ENCODE data around the gene RPS6KB2.
"Not testable (repeated sequence)": the region's sequence is repeated elsewhere in the genome, so short reads cannot be mapped to it uniquely, and the experiment has no call there.

Gene RPS6KB2

GRCh38 chr11:67466962-67467771 lies 38.9 kb downstream of the RPS6KB2 start:
- DNase-seq (ENCODE audit: low spot score), result no peak

DNA sequence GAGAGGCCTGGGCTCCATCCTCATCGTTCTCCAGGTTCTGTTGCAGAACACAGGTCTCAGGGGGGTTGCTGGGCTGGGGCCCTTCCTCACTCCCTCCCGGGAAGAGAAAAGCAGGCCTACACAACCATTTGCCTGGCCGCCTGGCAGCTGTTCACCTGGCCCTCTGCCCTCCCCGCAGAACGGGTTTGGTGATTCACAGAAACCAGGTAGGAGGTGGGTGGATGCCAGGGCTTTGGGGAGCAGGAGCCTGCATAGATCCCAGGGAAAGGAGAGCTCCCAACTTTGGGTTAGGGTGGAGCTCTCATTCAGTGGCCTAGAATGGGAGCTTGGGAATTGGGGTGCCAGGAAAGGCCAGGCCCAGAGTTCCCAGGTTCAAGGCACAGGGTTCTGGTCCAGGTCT lies 39.8 kb downstream of the RPS6KB2 start:
- no peak for DNase-seq (ENCODE audit: low spot score)

- DNase-seq (ENCODE audit: low spot score), result no peak
Observed at GRCh38 chr11:67468456-67468758, 40.1 kb downstream of the RPS6KB2 start.

GRCh38 chr11:67468759-67469507 lies 40.6 kb downstream of the RPS6KB2 start, which contains the start of gene TMEM134:
Gene TMEM134, minus strand, starts transcription at chr11:67469251. Its CDS starts 59 bp downstream, at chr11:67469192.
- DNase-seq (ENCODE audit: low spot score), result peak; percentile 93

DNA sequence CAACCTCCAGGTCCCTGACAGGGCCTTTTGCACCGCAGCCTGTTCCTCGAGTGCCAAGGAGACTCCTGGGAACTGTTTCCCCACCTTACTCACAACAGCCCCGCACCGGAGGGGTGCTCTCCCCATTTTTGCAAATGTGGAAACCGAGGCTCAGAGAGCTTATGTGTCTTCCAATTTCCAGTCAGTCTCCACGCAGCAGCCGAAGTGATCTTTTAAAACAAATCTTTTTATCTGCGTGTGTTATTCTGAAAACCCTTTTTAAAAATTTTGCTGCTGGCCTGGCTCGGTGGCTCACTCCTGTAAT lies 41.2 kb downstream of the RPS6KB2 start:
- DNase-seq (ENCODE audit: low spot score), result no peak

- no peak for DNase-seq (ENCODE audit: low spot score)
Observed at GRCh38 chr11:67470337-67471002, 42.2 kb downstream of the RPS6KB2 start.

DNA sequence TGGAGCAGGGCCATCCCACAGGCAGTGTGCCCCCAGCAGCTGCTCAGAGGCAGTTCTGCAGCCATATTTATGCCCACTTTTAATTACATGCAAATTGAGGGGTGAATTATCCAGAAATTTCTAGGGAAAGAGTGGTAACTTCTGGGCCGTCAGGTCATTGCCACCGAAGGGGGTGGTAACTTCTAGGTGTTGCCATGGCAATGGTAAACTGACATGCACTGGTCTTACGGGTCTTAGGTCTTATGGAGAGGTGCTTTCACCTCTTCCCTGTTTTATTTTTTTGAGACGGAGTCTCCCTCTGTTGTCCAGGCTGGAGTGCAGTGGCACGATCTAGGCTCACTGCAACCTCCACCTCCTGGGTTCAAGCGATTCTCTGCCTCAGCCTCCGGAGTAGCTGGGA lies 44.6 kb downstream of the RPS6KB2 start:
- DNase-seq (ENCODE audit: low spot score), result no peak

- not testable (repeated sequence) for DNase-seq (ENCODE audit: low spot score)
Observed at GRCh38 chr11:67476692-67477091, 48.4 kb downstream of the RPS6KB2 start.

DNA sequence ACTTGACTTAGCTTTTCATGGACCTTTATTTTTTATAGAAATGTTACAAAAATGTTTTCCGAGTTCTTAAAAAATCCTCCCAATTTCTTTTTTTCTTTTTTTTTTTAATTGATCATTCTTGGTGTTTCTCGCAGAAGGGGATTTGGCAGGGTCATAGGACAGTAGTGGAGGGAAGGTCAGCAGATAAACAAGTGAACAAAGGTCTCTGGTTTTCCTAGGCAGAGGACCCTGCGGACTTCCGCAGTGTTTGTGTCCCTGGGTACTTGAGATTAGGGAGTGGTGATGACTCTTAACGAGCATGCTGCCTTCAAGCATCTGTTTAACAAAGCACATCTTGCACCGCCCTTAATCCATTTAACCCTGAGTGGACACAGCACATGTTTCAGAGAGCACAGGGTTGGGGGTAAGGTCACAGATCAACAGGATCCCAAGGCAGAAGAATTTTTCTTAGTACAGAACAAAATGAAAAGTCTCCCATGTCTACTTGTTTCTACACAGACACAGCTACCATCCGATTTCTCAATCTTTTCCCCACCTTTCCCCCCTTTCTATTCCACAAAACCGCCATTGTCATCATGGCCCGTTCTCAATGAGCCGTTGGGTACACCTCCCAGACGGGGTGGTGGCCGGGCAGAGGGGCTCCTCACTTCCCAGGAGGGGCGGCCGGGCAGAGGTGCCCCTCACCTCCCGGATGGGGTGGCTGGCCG lies 49.2 kb downstream of the RPS6KB2 start:
- not testable (repeated sequence) for DNase-seq (ENCODE audit: low spot score)

DNA sequence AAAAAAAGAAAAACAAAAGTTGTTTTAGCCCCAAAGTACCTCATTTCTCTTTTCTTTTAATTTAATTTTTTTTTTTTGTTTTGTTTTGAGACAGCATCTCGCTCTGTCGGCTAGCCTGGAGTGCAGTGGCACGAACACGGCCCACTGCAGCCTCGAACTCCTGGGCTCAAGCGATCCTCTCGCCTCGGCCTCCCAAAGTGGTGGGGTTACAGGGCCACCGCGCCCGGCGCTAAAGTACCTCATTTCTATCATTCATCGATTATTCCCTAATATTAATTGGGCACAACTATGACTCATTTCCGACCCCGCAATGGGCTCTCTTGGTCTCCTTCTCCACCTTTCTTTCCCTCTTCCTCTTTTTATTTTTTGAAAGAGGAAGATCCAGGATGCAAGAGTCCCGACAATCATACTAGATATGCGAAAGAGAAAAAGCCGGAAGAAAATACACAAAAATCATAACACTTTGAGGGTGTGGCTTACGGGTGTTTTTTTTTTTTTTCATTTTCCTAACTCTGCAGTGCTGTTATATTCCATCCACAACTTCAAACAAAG lies 54.1 kb downstream of the RPS6KB2 start:
- no peak for DNase-seq (ENCODE audit: low spot score)

DNA sequence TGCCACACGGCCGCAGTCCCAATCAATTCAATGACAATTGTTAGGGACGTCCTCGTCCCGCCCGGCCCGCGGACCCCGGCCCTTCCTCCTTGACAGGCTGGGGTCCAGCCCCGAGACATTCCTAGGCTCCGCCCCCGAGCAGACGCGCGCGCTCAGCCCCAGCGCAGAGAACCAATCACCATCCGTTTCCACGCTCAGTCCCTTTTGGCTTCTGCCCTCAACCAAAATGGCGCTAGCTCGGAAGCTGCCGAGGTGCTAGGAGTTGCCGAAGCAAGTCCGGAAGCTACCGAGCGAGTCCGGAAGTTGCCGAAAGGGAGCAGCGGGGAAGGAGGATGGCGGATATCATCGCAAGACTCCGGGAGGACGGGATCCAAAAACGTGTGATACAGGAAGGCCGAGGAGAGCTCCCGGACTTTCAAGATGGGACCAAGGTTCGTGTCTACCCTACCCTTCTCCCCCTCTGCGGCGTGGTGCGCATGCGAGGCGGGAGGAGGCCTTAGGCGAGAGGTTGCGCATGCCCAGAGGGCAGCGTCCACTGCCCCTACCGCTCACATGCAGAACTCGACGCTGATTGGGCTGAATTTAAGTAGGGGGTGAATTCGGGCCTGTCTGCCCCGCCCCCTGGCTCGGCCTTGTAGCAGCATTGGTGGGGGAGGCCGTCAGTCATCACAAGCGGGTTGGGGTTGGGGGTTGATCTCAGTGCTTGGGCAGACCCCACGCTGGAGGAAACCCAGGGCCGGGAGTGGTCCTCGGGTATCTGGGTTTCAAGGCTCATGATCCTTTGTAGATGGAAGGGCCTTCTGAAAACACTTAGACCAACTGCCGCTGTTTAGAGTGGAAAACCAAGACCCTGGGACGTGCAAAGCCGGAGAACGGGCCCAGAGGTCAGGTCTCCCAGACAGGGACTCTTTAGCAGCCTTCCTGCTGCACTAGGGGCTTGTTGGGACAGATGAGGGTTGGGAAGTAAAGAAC lies 54.8 kb downstream of the RPS6KB2 start, which contains the start of gene AIP:
Gene AIP, plus strand, starts transcription at position 200 of the 972 bp plus-strand sequence. Its CDS starts 133 bp downstream, at position 333.
- peak; percentile 97 for DNase-seq (ENCODE audit: low spot score)

GRCh38 chr11:67483831-67484665 lies 55.8 kb downstream of the RPS6KB2 start:
- DNase-seq (ENCODE audit: low spot score), result no peak

DNA sequence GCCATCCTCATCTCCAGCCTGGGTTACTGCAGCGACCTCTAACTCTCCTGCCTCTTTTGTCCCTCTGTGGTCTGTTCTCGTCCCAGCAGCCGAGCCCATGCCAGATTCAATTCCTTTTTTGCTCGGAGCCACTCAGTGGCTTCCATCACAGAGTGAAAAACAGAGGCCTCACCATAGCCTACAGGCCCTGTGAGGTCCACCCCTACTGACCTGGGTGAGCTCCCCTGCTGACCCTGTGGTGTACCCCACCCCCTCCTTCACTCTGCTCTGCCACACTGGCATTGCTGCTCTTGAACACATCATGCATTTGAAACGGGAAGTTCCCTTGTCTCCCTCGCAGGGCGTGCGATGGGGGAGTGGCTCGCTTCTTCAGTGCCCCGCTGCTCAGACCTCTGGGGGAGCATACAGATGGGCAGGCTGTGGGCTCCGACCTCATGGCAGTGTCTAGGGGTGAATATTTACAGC lies 56.6 kb downstream of the RPS6KB2 start:
- no peak for DNase-seq (ENCODE audit: low spot score)
